Mucosa of descending colon (tissue), 3 donors: ENCODE data around the gene CDCP1. TPM values are rescaled to one million over a fixed set of nuclear protein-coding genes. Genes with fewer than 3 reads are reported as not detected.

Experiments used
- ATAC-seq: fragments of 200-7000 bp; cut with Tn5 transposase; one replicate; pipeline ENCODE4 v1.9.1; 2020; ENCODE audit warnings: mild to moderate bottlenecking, moderate library complexity
- DNase-seq, 3 donors: peaks; one replicate each; pipeline ENCODE4 v3.0.0-alpha.2; 2020
- H3K36me3 ChIP-seq: fragments of 200-600 bp; one replicate; pipeline ENCODE4 v1.8.0; 2021; ENCODE audit warnings: low read depth, mild to moderate bottlenecking
- H3K4me1 ChIP-seq: fragments of 200-600 bp; one replicate; pipeline ENCODE4 v1.8.0; 2021; ENCODE audit warnings: low read depth, mild to moderate bottlenecking
- H3K4me3 ChIP-seq: fragments of 200-600 bp; one replicate; pipeline ENCODE4 v1.8.0; 2021; ENCODE audit warnings: mild to moderate bottlenecking
- H3K9me3 ChIP-seq: fragments of 200-600 bp; one replicate; pipeline ENCODE4 v1.8.0; 2021; ENCODE audit warnings: mild to moderate bottlenecking
- intact Hi-C, 2 donors: fragments of 100-400 bp; cut with DNase I in 1 of 2; cut with micrococcal nuclease in 1 of 2; formaldehyde crosslinking; loops; one replicate each; pipeline versions ENCODE4 v1.11.0 to v1.11.1; 2022; cut with DNase I, micrococcal nuclease
- total RNA-seq, 3 donors: library from RNA; stranded (reverse); fragmentation: NEBNext Ultra II Directional in 2 of 3; extraction: Animal tissue kit (Norgen Biotek cat#: 25700) in 2 of 3; gene quantifications; one replicate each; pipeline versions ENCODE4 v1.2.1 to v1.2.4, GENCODE V29; 2021 to 2023
- TF ChIP-seq, protein P1 (sequence below): fragments of 200-600 bp; IDR thresholded peaks from one replicate; pipeline ENCODE4 v1.8.0; 2022; ENCODE audit warnings: antibody characterized with exemption, mild to moderate bottlenecking
- donor health status: DM: no; HTN: no; CAD: no; lungs with moderate emphysema.
- donor health status: DM: no; HTN: no; CAD: no.
- donor health status: DM: no; HTN: yes; CAD: no.

CDCP1 gene
- total RNA-seq, 3 donors from 2014 or later = 57.6 to 111 (median 87.5) TPM

DNA sequence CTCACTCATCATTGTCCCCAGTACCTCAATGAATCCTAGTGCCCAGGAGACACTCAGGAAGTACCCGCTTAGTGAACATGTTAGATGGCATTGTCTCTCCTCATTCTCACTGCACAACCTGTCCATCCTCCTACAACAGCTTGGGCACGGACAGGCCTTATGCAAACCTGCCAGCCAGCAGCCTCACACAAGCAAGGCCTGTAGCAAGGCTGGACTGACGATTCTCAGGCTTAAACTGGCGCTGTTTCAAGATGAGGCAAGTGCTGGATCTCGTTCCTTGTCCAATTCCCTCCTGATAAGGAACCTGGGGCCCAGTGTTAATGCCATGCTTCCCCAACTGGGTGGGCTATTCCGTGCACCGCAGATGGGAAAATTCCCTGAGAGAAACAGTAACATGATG is 59.0 kb downstream of the CDCP1 start:
- no peaks in the 10 kb centered on the region for H3K36me3 ChIP-seq

DNA sequence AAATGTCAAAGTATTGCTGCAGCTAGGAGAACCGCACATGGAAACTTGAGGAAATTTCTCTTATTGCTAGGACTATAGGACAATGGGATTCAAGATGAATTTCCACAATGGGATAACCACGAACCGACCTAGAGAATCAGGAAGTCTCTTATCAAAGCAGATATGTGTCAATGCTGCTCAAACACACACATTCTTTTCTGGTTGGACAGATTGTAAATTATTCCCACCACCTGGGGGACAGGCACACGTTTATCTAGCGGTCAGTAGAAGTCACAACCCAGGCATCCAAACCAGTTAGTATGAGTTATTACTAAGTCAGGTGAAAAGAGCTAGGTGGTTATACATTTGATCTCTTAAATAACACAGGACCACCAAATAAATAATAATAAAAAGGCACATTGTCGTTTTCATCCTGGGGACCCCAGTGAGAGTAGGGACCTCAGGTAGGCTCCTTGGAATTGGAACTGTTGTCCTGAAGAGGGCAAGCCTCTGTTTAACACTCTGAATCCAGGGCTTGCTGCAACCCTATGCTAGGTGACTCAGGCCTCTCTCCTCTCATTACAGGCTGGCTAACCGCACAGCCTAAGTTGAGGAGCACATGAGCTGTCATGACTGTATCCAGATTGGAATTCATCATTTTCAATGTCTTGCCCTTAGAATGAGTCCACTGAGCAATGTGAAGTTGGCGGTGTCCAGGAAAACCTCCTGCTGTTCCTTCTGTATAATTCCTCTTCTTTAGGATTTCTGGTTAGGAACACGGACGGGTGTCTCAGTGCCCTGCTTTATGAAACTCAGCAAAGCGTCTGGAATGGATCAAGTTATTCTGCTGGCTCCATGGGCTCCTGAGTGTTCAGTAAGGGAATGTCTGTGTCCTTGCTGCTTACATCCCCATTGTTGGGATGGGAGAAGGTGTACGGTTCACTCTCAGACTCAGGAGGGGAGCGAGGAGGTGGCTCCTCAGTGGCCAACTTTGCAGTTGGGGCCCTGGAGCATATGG is 61.1 kb downstream of the CDCP1 start:
- TF ChIP-seq, protein P1, sequence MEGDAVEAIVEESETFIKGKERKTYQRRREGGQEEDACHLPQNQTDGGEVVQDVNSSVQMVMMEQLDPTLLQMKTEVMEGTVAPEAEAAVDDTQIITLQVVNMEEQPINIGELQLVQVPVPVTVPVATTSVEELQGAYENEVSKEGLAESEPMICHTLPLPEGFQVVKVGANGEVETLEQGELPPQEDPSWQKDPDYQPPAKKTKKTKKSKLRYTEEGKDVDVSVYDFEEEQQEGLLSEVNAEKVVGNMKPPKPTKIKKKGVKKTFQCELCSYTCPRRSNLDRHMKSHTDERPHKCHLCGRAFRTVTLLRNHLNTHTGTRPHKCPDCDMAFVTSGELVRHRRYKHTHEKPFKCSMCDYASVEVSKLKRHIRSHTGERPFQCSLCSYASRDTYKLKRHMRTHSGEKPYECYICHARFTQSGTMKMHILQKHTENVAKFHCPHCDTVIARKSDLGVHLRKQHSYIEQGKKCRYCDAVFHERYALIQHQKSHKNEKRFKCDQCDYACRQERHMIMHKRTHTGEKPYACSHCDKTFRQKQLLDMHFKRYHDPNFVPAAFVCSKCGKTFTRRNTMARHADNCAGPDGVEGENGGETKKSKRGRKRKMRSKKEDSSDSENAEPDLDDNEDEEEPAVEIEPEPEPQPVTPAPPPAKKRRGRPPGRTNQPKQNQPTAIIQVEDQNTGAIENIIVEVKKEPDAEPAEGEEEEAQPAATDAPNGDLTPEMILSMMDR = no peak
- no peak overlapping the region for H3K4me3 ChIP-seq
- no peaks in the 10 kb centered on the region for H3K36me3 ChIP-seq
- no peaks in the 10 kb centered on the region for H3K9me3 ChIP-seq
- intact Hi-C loops = no loop called here
- H3K4me1 ChIP-seq = peaks cover 4% of the 10 kb centered on the region
- ATAC-seq = no peak
- no peak for DNase-seq

More for the DNA sequence above, 59.0 kb downstream of the CDCP1 start:
- H3K9me3 ChIP-seq = no peaks in the 10 kb centered on the region
- no peak for ATAC-seq
- H3K4me3 ChIP-seq = no peak overlapping the region
- H3K4me1 ChIP-seq = peaks cover 9% of the 10 kb centered on the region
- TF ChIP-seq, protein P1 = no peak
- intact Hi-C loops = no loop called here
- no peak for DNase-seq

DNA sequence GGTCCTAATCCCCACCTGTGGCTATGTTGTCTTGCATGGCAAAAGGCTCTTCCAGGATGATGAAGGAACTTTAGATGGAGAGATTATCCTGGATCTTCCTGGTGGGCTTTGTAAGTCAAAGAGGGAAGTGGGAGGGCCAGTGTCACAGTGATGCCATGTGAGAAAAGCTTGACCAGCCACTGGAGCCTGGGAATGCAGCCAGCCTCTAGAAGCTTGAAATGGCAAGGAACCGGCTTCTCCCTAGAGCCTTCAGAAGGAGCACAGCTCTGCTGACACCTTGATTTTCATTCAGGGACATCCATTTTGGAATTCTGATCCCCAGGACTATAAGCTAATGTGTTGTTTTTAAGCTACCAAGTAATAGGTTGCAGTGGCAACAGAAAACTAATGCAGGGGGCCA is 61.8 kb downstream of the CDCP1 start:
- H3K4me1 ChIP-seq = peaks cover 10% of the 10 kb centered on the region
- intact Hi-C loops = no loop called here
- H3K9me3 ChIP-seq = no peaks in the 10 kb centered on the region
- no peak for DNase-seq
- H3K4me3 ChIP-seq = no peak overlapping the region
- H3K36me3 ChIP-seq = no peaks in the 10 kb centered on the region
- TF ChIP-seq, protein P1 = no peak
- ATAC-seq = no peak

DNA sequence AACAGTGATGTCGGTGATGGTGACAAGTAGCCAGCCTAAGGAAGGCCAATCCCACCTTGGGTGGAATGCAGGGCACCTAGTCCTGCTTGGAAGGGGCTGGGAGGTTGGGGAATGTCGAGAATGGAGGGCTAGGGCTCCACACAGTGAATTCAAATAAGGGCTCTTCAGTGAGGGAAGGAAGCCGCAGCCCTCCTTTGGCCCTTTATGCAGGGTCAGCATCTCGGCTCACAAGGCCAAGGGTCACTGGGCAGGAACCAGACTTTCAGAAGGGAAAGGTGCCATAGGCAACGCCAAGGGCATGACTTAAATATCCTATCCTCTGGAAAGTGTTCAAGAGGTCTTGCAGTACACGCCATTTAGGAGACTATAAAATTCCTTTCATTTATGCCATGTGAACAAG is 63.2 kb downstream of the CDCP1 start:
- TF ChIP-seq, protein P1 = no peak
- no peak for DNase-seq
- Histone ChIP-seq H3K36me3 (no peaks in the 10 kb centered on the region), H3K4me1 (peaks cover 19% of the 10 kb centered on the region), H3K9me3 (no peaks in the 10 kb centered on the region), H3K4me3 (no peak overlapping the region)
- intact Hi-C loops = no loop called here
- ATAC-seq = no peak

DNA sequence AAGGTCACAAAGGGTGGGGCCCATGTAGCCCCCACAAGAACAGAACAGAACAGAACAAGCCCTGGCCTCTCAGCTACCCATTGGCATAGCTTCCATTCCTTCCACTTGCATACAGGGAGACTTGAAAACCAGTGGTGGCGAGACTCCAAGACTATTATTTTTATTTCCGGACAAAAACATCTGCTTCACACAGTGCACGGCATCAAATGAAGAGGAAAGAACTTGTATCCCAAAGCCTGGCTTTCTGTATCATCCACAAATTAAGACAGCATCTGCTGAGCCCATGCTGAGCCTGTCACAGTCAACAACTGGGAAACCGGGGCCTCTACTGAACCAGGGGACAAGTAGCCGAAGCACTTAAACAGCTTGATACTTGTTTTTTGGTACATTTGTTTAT is 64.0 kb downstream of the CDCP1 start:
- Histone ChIP-seq H3K4me1 (peaks cover 19% of the 10 kb centered on the region), H3K4me3 (no peak overlapping the region), H3K9me3 (no peaks in the 10 kb centered on the region), H3K36me3 (no peaks in the 10 kb centered on the region)
- intact Hi-C loops = no loop called here
- ATAC-seq = no peak
- TF ChIP-seq, protein P1 = no peak
- DNase-seq = no peak
